ENCODE data around the gene GRAMD4. TPM values are rescaled to one million over a fixed set of nuclear protein-coding genes. Genes with fewer than 3 reads are reported as not detected.
"Not testable (repeated sequence)": the region's sequence is repeated elsewhere in the genome, so short reads cannot be mapped to it uniquely, and the experiment has no call there.

GRAMD4 gene
- total RNA-seq, 1 donor from 2014 or later, result 71.4 TPM

DNA sequence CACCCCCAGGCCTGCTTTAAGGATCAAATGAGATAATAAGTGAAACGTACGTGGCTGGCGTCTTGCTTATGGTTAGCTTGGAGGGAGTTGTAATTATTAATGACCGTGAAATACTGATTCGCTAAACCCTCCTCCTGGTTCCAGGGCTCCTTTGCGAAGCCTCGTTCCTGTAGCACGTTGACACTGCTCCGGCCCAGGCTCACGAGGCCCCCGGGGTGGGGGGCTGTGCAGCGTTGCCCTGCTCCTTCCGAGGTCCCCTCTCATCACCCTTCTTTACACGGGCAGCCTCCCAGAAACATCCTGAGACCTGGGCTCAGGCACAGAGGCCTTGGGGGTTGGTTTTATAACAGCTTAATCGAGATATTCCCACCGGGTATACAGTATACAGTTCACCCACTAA, 9.1 kb downstream of the GRAMD4 start:
- no peak for ATAC-seq
- Histone ChIP-seq H3K4me3 (no peak overlapping the region), H3K27me3 (no peaks in the 10 kb centered on the region), H3K4me1 (no peaks in the 10 kb centered on the region), H3K27ac (no peak overlapping the region), H3K9me3 (no peaks in the 10 kb centered on the region), H3K36me3 (peaks cover 15% of the 10 kb centered on the region)
- no peak for TF ChIP-seq CTCF (IDR thresholded peaks at IDR 0.05)
- no peak for DNase-seq
- intact Hi-C loops (cut with DNase I), result no loop called here

DNA sequence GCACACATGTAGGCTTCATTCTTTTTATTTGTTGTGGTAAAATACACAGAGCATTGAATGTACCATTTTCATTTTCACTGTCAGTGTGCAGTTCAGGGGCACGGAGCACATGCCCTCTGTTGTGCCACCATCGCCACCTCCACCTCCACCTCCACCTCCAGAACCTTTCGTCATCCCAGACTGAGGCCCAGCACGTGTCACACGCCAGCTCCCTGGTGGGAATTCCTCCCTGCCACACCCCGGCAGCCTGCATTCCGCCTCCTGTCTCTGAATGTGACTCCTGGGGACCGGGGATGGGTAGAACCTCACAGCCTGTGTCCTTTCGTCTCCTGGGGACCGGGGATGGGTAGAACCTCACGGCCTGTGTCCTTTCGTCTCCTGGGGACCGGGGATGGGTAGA, 10.9 kb downstream of the GRAMD4 start:
- no peak overlapping the region for H3K4me3 ChIP-seq
- intact Hi-C loops (cut with DNase I), result no loop called here

DNA sequence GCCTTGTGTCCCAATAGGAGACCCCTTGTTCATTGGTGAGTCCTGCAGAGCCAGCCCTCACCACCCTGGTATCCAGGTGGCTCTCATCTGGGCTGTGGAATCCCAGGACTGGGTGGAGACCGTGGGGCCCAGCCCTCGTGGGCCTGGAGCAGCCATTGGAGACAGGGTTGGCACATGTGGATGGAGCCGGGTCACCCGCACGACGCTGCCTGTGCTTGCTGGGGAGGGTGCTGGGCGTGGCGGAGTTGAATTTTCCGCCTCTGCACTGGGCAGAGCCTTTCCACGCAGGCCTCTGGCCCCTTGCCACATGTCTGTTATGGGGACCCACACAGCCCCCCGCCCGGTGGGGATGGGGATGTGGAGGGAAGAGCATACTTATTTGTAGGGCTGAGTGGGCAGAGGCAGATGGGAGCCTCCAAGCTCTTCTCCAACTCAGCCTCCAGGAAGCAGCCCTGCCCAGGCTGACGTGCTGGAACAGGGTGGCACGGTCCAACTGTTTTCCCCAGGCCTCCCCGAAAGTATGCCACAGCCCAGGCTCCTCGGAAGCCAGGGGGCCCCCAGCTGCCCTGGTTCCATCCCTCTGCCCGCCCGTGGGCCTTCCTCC, 12.6 kb downstream of the GRAMD4 start:
- Histone ChIP-seq H3K9me3 (no peaks in the 10 kb centered on the region), H3K27me3 (no peaks in the 10 kb centered on the region), H3K27ac (no peak overlapping the region), H3K36me3 (peaks cover 10% of the 10 kb centered on the region), H3K4me1 (no peaks in the 10 kb centered on the region), H3K4me3 (no peak overlapping the region)
- intact Hi-C loops (cut with DNase I), result no loop called here
- ATAC-seq (no peak), DNase-seq (no peak)
- no peak for TF ChIP-seq CTCF (IDR thresholded peaks at IDR 0.05)

More for the DNA sequence above, 10.9 kb downstream of the GRAMD4 start:
- no peaks in the 10 kb centered on the region for H3K4me1 ChIP-seq
- ATAC-seq (no peak), DNase-seq (no peak)
- H3K36me3 ChIP-seq, result peaks cover 15% of the 10 kb centered on the region
- H3K9me3 ChIP-seq, result no peaks in the 10 kb centered on the region
- no peak overlapping the region for H3K27ac ChIP-seq
- no peaks in the 10 kb centered on the region for H3K27me3 ChIP-seq
- TF ChIP-seq CTCF (IDR thresholded peaks at IDR 0.05), result no peak

- no peak overlapping the region for H3K4me3 ChIP-seq
- H3K36me3 ChIP-seq, result peaks cover 6% of the 10 kb centered on the region
- H3K9me3 ChIP-seq, result no peaks in the 10 kb centered on the region
- no peak overlapping the region for H3K27ac ChIP-seq
- H3K27me3 ChIP-seq, result no peaks in the 10 kb centered on the region
- TF ChIP-seq CTCF (IDR thresholded peaks at IDR 0.05), result no peak
- H3K4me1 ChIP-seq, result no peaks in the 10 kb centered on the region
- DNase-seq (no peak), ATAC-seq (no peak)
- intact Hi-C loops (cut with DNase I), result no loop called here
Measured at GRCh38 chr22:46633334-46633890, 13.2 kb downstream of the GRAMD4 start.

DNA sequence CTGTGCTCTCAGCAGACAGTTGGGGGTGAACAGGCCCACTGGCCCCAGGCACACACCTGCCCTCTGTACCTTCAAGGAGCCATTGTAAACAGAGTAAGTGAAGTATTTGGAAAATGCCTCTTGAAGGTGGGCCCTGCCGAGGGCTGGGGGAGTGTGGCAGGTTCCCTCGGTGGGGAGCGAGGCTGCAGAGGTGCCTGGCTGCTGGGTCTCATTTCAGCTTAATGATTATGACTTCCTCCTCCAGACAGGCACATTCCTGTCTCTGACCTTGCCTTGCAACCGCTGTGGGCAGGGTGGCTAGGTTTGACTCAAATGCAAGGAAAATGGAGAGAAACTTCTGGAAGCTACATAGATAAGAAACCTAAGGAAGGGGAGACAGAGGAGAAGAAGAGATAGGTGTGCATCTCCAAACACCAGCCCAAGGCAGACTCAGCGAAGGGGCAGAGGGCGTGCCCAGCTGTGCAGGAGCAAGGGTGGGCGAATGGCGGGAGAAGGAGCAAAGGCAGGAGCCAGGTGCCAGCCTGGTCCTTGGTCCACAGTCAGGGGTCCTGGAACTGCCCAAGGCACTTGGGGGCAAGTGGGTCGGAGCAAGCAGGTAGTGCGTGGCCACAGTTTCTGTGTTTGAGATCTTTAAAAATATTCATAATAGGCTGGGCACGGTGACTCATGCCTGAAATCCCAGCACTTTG, 14.0 kb downstream of the GRAMD4 start:
- H3K27me3 ChIP-seq, result no peaks in the 10 kb centered on the region
- no peak for TF ChIP-seq CTCF (IDR thresholded peaks at IDR 0.05)
- H3K9me3 ChIP-seq, result no peaks in the 10 kb centered on the region
- ATAC-seq (peak; percentile 8), DNase-seq (no peak)
- no peak overlapping the region for H3K27ac ChIP-seq
- intact Hi-C loops (cut with DNase I), result no loop called here
- H3K36me3 ChIP-seq, result peaks cover 5% of the 10 kb centered on the region
- H3K4me3 ChIP-seq, result no peak overlapping the region
- H3K4me1 ChIP-seq, result no peaks in the 10 kb centered on the region

GRCh38 chr22:46634973-46635685, 14.9 kb downstream of the GRAMD4 start:
- ATAC-seq; H3K27ac ChIP-seq; intact Hi-C loops (cut with DNase I); H3K9me3 ChIP-seq; H3K36me3 ChIP-seq; H3K4me3 ChIP-seq; H3K27me3 ChIP-seq; H3K4me1 ChIP-seq: not testable (repeated sequence)
- DNase-seq, result peak; percentile 82

Data from upper lobe of right lung (tissue), 1 donor.